ENCODE measurements around the gene BICD2.

DNA sequence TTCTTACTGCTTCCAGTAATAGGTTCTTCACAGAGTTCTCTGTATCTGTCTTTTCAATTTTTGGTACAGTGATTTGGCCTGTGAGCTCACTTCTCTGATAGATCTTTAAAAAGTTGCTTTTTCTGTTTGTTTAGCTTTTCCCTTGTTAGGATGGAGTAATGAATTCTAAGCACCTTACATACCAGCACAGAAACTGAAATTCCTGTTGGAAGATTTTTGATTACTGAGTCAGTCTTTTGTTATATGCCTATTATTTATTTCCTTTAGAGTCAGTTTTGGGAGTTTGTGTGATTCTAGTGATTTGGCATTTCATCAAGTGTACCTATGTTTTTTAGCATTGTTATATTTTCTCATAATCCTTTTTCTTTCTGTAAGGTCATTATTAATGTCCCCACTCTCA is 57.1 kb downstream of the BICD2 start:
- no peak for TF ChIP-seq CTCF (IDR thresholded peaks at IDR 0.05; ENCODE audit: borderline replicate concordance, extremely low read depth, low read length, poor library complexity, severe bottlenecking)
- no peak for TF ChIP-seq EZH2 (IDR thresholded peaks at IDR 0.05; ENCODE audit: borderline replicate concordance, low read depth, low read length, severe bottlenecking)
